ENCODE data around the gene CAMK2B. TPM values are rescaled to one million over a fixed set of nuclear protein-coding genes. Genes with fewer than 3 reads are reported as not detected.

Gene CAMK2B
- total RNA-seq, 1 donor from 2014 or later = 0.23 TPM

GRCh38 chr7:44236333-44236728, 89.1 kb downstream of the CAMK2B start:
- H3K9me3 Mint-ChIP-seq (ENCODE audit: unreplicated experiment) = no peaks in the 10 kb centered on the region
- H3K4me1 Mint-ChIP-seq (ENCODE audit: unreplicated experiment) = no peaks in the 10 kb centered on the region
- H3K36me3 Mint-ChIP-seq (ENCODE audit: low read depth, unreplicated experiment) = no peaks in the 10 kb centered on the region
- H3K27ac Mint-ChIP-seq (ENCODE audit: unreplicated experiment) = no peak overlapping the region
- TF ChIP-seq, protein P1, sequence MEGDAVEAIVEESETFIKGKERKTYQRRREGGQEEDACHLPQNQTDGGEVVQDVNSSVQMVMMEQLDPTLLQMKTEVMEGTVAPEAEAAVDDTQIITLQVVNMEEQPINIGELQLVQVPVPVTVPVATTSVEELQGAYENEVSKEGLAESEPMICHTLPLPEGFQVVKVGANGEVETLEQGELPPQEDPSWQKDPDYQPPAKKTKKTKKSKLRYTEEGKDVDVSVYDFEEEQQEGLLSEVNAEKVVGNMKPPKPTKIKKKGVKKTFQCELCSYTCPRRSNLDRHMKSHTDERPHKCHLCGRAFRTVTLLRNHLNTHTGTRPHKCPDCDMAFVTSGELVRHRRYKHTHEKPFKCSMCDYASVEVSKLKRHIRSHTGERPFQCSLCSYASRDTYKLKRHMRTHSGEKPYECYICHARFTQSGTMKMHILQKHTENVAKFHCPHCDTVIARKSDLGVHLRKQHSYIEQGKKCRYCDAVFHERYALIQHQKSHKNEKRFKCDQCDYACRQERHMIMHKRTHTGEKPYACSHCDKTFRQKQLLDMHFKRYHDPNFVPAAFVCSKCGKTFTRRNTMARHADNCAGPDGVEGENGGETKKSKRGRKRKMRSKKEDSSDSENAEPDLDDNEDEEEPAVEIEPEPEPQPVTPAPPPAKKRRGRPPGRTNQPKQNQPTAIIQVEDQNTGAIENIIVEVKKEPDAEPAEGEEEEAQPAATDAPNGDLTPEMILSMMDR (IDR thresholded peaks at IDR 0.05; ENCODE audit: unreplicated experiment) = no peak
- no peak overlapping the region for H3K4me3 Mint-ChIP-seq (ENCODE audit: unreplicated experiment)
- no peak for DNase-seq (ENCODE audit: low spot score)
- H3K27me3 Mint-ChIP-seq (ENCODE audit: unreplicated experiment) = peaks cover 3% of the 10 kb centered on the region

DNA sequence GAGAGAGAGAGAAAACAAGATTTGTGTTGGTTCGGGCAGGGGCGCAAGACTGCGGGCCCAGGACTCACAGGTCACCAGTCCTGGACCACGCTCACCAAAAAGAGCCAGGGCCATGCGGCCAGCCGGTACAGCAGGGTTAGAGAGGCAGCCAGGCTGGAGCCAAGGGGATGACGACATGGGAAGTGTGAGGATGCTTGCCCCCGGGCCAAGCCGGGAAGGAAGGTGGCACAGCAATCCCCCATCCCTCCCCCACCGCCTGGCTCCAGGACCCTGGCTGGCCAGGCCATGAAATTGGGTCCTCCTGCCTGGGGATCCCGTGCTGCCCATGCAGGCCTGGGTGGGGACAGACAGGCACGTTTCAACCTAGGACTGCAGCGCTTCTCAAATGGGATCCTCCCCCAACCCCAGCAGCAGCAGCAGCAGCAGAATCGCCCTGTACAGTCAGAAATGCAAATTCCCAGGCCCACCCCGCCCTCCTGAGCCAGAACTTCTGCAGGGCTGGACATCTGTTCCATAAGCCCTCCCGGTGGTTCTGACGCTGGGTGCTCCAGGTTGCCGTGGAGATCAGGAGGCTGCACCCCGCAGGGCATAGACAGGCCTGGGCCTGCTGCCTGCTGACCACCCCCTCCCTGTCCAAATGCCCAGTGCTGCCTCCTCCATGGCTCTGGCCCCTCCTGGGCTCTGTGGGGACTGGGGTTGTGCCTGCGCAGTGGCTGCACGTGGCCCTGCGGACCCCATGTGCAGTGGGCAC, 89.6 kb downstream of the CAMK2B start:
- H3K9me3 Mint-ChIP-seq (ENCODE audit: unreplicated experiment) = no peaks in the 10 kb centered on the region
- no peaks in the 10 kb centered on the region for H3K36me3 Mint-ChIP-seq (ENCODE audit: low read depth, unreplicated experiment)
- no peak for DNase-seq (ENCODE audit: low spot score)
- peaks cover 4% of the 10 kb centered on the region for H3K27me3 Mint-ChIP-seq (ENCODE audit: unreplicated experiment)
- no peaks in the 10 kb centered on the region for H3K4me1 Mint-ChIP-seq (ENCODE audit: unreplicated experiment)
- TF ChIP-seq, protein P1 (IDR thresholded peaks at IDR 0.05; ENCODE audit: unreplicated experiment) = no peak
- H3K4me3 Mint-ChIP-seq (ENCODE audit: unreplicated experiment) = no peak overlapping the region
- no peak overlapping the region for H3K27ac Mint-ChIP-seq (ENCODE audit: unreplicated experiment)

GRCh38 chr7:44235066-44235465, 90.3 kb downstream of the CAMK2B start:
- Mint-ChIP-seq H3K4me3 (ENCODE audit: unreplicated experiment) (no peak overlapping the region), H3K27ac (ENCODE audit: unreplicated experiment) (no peak overlapping the region), H3K36me3 (ENCODE audit: low read depth, unreplicated experiment) (no peaks in the 10 kb centered on the region), H3K27me3 (ENCODE audit: unreplicated experiment) (peaks cover 4% of the 10 kb centered on the region), H3K9me3 (ENCODE audit: unreplicated experiment) (no peaks in the 10 kb centered on the region), H3K4me1 (ENCODE audit: unreplicated experiment) (no peaks in the 10 kb centered on the region)
- no peak for DNase-seq (ENCODE audit: low spot score)
- TF ChIP-seq, protein P1 (IDR thresholded peaks at IDR 0.05; ENCODE audit: unreplicated experiment) = no peak

DNA sequence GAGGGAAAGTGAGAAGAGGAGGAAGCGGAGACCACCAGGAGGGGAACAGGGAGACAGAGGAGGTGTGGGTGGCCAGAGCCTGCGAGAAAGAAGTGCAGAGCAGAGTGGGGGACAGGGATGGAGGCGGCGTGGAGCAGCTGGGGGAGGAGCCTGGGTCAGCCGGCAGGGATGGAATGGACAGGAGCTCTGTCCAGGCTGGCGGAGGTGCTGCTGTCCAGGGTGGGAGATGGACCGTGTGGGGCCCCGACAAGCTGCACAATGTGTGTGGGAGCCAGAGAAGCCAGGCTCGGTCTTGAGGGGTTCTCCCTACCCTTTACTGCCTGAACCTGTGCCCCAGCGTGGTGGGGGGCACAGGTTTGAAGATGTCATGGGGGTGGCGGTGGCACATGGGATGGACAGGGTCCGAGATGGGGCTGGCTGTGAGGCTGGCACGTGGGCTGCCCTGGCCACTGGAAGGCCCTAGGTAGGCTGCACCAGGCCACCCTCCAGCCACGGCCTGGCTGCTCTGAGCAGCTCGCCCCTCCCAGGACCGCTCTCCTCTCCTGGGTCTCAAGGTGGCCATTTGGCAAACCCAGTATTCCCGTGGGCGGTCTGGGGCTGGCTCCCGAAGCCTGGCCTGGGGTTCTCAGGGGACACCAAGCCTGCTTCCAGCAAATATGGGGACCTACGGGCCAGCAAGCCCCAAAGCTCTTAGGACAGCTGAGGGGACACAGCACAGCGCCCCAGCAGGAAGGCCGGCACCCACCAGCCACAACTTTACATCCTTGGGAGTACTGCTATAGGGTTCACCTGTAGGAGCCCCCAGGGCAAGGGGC, 92.3 kb downstream of the CAMK2B start:
- no peak overlapping the region for H3K4me3 Mint-ChIP-seq (ENCODE audit: unreplicated experiment)
- H3K27ac Mint-ChIP-seq (ENCODE audit: unreplicated experiment) = no peak overlapping the region
- H3K36me3 Mint-ChIP-seq (ENCODE audit: low read depth, unreplicated experiment) = no peaks in the 10 kb centered on the region
- TF ChIP-seq, protein P1 (IDR thresholded peaks at IDR 0.05; ENCODE audit: unreplicated experiment) = no peak
- H3K9me3 Mint-ChIP-seq (ENCODE audit: unreplicated experiment) = no peaks in the 10 kb centered on the region
- DNase-seq (ENCODE audit: low spot score) = no peak
- H3K27me3 Mint-ChIP-seq (ENCODE audit: unreplicated experiment) = peaks cover 2% of the 10 kb centered on the region
- H3K4me1 Mint-ChIP-seq (ENCODE audit: unreplicated experiment) = no peaks in the 10 kb centered on the region

GRCh38 chr7:44232396-44232795, 93.0 kb downstream of the CAMK2B start:
- Mint-ChIP-seq H3K36me3 (ENCODE audit: low read depth, unreplicated experiment) (no peaks in the 10 kb centered on the region), H3K4me1 (ENCODE audit: unreplicated experiment) (no peaks in the 10 kb centered on the region), H3K9me3 (ENCODE audit: unreplicated experiment) (no peaks in the 10 kb centered on the region), H3K4me3 (ENCODE audit: unreplicated experiment) (no peak overlapping the region), H3K27me3 (ENCODE audit: unreplicated experiment) (peaks cover 2% of the 10 kb centered on the region), H3K27ac (ENCODE audit: unreplicated experiment) (no peak overlapping the region)
- DNase-seq (ENCODE audit: low spot score) = no peak
- TF ChIP-seq, protein P1 (IDR thresholded peaks at IDR 0.05; ENCODE audit: unreplicated experiment) = no peak
